Femur (tissue), 1 donor: ENCODE data around the gene NUDCD3.

ENCODE experiments used
- DNase-seq: peaks from one replicate; pipeline ENCODE4 v3.0.0-alpha.2; 2017

The NUDCD3 gene

GRCh38 chr7:44477063-44477830 is 13.2 kb downstream of the NUDCD3 start:
- DNase-seq = peak; percentile 74

GRCh38 chr7:44476313-44476712 is 14.1 kb downstream of the NUDCD3 start:
- DNase-seq = no peak

GRCh38 chr7:44473295-44473694 is 17.2 kb downstream of the NUDCD3 start:
- no peak for DNase-seq

- no peak for DNase-seq
Measured at GRCh38 chr7:44472843-44473242, 17.6 kb downstream of the NUDCD3 start.

- no peak for DNase-seq
Measured at GRCh38 chr7:44471850-44472249, 18.6 kb downstream of the NUDCD3 start.

GRCh38 chr7:44471436-44471835 is 19.0 kb downstream of the NUDCD3 start:
- DNase-seq = no peak

- DNase-seq = no peak
Measured at GRCh38 chr7:44470628-44471245, 19.7 kb downstream of the NUDCD3 start.

- no peak for DNase-seq
Measured at GRCh38 chr7:44470135-44470479, 20.4 kb downstream of the NUDCD3 start.

GRCh38 chr7:44469461-44470134 is 20.9 kb downstream of the NUDCD3 start:
- DNase-seq = no peak

- no peak for DNase-seq
Measured at GRCh38 chr7:44467217-44467548, 23.3 kb downstream of the NUDCD3 start.

- no peak for DNase-seq
Measured at GRCh38 chr7:44466300-44467216, 23.9 kb downstream of the NUDCD3 start.

GRCh38 chr7:44465490-44465889 is 25.0 kb downstream of the NUDCD3 start:
- no peak for DNase-seq

GRCh38 chr7:44463169-44463808 is 27.2 kb downstream of the NUDCD3 start:
- DNase-seq = no peak

GRCh38 chr7:44461387-44461786 is 29.1 kb downstream of the NUDCD3 start:
- DNase-seq = no peak

GRCh38 chr7:44460325-44460724 is 30.1 kb downstream of the NUDCD3 start:
- DNase-seq = no peak

GRCh38 chr7:44455155-44455554 is 35.3 kb downstream of the NUDCD3 start:
- DNase-seq = no peak

- DNase-seq = no peak
Measured at GRCh38 chr7:44454348-44454747, 36.1 kb downstream of the NUDCD3 start.

- DNase-seq = no peak
Measured at GRCh38 chr7:44451123-44451522, 39.3 kb downstream of the NUDCD3 start.

GRCh38 chr7:44449584-44449928 is 40.9 kb downstream of the NUDCD3 start:
- DNase-seq = no peak

- DNase-seq = no peak
Measured at GRCh38 chr7:44448922-44449583, 41.4 kb downstream of the NUDCD3 start.

GRCh38 chr7:44447874-44448425 is 42.5 kb downstream of the NUDCD3 start:
- no peak for DNase-seq
